HG02759 (cell line): ENCODE measurements around the gene SPHK1.

ENCODE experiments used
- ATAC-seq: cut with Tn5 transposase; IDR thresholded peaks from one replicate; pipeline ENCODE4 v1.9.1; 2021; ENCODE audit warnings: mild to moderate bottlenecking, moderate library complexity; ENCODE audit not compliant: unreplicated experiment

The SPHK1 gene

GRCh38 chr17:76384987-76385891 lies 830 bp downstream of the SPHK1 start:
- ATAC-seq = no peak

DNA sequence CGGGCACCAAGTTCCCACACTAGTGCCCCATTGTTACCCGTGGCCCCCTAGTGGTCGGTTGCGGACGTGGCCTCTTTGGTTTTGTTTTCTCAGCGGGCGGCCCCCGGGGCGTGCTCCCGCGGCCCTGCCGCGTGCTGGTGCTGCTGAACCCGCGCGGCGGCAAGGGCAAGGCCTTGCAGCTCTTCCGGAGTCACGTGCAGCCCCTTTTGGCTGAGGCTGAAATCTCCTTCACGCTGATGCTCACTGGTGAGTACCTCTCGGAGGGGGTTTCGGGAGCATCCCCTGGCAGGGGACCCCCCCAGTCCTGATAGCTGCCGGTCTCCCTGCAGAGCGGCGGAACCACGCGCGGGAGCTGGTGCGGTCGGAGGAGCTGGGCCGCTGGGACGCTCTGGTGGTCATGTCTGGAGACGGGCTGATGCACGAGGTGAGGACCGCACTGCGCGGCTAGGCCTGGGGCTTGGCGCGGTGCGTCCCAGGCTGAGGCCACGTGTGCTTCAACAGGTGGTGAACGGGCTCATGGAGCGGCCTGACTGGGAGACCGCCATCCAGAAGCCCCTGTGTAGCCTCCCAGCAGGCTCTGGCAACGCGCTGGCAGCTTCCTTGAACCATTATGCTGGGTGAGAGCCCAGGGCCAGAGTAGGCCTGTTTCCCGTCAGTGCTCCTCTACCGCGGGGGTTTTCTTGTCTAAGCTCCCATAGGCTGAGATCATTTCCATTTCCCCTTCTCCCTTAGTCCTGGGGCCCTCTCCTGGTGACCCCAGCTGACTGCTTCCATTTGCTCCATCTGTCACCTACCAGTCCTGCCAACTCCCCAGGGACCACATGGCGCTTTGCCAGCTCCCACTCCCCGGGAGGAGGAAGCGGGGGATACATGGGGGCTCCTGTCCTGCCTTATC lies 1.7 kb downstream of the SPHK1 start:
- ATAC-seq = no peak

DNA sequence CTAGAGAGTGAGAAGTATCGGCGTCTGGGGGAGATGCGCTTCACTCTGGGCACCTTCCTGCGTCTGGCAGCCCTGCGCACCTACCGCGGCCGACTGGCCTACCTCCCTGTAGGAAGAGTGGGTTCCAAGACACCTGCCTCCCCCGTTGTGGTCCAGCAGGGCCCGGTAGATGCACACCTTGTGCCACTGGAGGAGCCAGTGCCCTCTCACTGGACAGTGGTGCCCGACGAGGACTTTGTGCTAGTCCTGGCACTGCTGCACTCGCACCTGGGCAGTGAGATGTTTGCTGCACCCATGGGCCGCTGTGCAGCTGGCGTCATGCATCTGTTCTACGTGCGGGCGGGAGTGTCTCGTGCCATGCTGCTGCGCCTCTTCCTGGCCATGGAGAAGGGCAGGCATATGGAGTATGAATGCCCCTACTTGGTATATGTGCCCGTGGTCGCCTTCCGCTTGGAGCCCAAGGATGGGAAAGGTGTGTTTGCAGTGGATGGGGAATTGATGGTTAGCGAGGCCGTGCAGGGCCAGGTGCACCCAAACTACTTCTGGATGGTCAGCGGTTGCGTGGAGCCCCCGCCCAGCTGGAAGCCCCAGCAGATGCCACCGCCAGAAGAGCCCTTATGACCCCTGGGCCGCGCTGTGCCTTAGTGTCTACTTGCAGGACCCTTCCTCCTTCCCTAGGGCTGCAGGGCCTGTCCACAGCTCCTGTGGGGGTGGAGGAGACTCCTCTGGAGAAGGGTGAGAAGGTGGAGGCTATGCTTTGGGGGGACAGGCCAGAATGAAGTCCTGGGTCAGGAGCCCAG lies 2.8 kb downstream of the SPHK1 start:
- ATAC-seq = no peak

- ATAC-seq = no peak
Observed at GRCh38 chr17:76388966-76389888, 4.8 kb downstream of the SPHK1 start.

DNA sequence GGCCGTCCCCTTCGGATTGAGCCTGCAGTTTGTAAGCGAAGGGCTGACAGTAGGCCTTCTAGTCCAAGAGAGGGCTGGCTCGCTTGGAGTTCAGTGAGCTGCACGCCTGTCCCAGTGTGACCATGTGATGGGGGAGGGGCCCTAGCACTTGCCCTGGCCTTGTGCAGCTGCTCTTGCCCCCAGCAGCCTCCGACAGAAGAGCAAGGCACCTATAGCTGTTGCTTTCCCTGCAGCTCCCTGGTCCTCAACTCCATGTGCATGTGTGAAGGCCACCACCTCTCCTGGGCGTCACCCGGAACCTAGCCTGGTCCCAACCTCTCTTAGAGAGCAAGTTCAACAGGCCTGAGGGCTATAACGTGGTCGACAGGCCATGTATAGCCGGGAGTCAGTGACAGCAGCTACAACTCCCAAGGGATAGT lies 5.6 kb downstream of the SPHK1 start:
- no peak for ATAC-seq

DNA sequence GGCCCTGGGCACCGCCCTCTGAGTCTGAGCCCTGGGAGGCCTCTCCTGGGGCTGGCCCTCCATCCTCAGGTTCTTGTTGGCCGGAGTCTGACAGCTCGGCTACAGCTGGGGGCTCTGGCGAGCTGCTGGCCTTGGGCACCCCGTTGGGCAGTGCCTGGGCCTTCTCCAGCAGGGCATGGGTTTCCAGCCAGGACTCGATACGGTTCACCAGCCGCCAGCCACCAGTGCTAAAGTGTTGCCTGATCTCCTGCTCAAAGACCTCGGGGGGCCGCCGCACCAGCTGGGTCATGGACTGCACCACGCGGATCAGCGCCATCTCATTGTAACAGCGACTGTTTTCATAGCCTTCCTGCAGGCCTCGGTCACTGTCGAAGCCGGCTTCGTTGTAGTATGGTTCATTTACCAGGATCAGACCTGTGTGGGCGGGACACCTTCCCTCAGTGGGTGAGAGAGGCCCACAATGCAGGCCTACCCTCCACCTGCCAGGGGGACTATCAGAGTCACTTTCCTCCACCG lies 6.8 kb downstream of the SPHK1 start:
- ATAC-seq = no peak

GRCh38 chr17:76394166-76394565 lies 9.8 kb downstream of the SPHK1 start:
- no peak for ATAC-seq

DNA sequence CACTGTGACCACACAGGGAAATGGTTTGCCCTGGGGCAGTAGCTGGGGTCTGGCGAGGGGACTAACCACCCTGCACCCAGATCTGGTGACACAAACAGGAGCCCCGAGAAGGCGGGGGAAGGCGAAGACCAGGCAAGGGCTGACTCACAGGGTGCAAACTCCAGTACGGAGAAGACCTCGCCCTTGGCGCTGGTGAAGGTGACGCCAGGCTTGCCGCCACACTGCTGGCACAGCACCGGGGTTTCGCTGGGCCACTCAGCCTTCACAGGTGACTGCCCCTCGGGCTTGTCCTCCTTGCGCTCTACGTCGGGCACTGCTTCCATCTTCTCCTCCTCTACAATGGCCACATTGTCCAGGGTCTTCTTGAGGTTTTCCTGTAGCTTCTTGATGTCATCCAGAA lies 11.6 kb downstream of the SPHK1 start:
- no peak for ATAC-seq

DNA sequence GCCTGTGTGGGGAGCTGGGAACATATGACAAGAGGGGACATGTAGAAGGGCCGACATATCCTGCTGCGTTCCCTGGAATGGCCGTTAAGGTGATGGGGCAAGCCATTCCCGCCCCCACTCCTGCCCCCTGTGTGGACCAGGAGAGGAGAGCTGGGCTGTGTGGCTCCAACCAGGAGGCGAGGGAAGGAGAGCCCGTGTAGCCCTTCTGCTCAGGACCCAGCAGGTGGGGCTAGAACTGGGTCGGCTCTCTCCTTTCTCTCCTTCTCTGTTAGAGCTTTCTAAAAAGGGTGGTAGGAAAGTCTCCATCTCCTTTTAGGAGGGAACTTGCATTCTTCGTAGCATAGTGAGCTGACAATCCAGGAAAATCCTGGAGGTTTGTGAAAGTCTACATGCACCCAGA lies 12.8 kb downstream of the SPHK1 start:
- ATAC-seq = no peak

DNA sequence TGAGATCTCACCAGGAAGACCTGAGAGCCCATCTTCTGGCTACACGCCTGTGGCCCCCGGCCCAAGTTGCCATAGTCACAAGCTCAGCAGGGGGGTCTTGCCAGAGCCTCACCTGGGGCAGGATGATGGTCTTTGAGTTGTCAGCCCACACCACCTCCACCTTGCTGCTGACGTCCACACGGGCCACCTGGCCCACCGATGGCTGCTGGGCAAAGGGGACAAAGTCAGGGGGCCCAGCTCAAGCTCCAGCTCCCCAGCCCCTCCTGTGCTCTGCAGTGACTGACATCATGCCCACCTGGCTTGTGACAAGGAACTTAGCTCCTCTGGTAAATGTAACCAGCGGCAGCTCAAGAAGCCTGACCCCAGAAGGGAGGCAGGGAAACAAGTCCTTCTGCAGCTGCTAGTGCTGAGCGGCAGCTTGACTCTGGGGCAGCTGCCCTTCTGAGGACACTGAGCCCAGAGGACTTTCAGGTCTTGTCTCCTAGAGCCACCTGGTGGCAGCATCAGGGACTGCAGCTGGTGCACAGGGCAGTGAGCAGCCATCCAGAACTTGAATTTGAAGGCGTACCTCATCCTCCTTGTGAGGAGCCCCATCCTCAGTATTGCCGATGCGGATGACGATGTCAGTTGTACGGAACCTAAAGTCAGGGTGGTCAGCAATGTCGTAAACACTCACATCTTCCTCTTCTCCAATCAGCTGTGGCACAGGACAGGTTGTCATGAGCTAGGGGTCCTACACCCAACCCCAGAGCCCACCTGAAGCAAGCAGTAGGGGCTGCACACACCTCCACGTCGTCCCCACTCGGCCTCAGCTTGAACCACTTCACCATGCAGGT lies 13.5 kb downstream of the SPHK1 start:
- no peak for ATAC-seq

GRCh38 chr17:76398523-76399174 lies 14.2 kb downstream of the SPHK1 start:
- no peak for ATAC-seq

GRCh38 chr17:76399175-76400172 lies 15.1 kb downstream of the SPHK1 start:
- no peak for ATAC-seq

- no peak for ATAC-seq
Observed at GRCh38 chr17:76402711-76403110, 18.3 kb downstream of the SPHK1 start.

DNA sequence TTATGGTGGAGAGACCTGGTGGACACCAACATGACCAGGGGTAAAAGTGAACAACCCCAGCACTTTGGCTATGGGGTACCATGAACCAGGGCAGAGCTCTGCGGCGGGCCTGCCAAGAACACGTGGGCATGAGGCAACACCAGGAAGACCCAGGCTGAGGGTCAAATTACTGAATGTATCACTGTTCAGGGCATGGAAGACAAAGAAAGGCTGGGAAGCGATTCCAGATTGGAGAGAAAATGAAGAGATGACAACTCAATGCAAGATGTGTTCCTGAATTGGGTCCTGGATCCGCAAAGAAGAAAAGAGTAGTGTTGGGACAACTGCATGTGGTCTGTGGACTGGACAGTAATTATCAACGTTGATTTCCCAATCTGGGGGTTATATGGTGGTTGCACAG lies 19.8 kb downstream of the SPHK1 start:
- ATAC-seq = no peak

DNA sequence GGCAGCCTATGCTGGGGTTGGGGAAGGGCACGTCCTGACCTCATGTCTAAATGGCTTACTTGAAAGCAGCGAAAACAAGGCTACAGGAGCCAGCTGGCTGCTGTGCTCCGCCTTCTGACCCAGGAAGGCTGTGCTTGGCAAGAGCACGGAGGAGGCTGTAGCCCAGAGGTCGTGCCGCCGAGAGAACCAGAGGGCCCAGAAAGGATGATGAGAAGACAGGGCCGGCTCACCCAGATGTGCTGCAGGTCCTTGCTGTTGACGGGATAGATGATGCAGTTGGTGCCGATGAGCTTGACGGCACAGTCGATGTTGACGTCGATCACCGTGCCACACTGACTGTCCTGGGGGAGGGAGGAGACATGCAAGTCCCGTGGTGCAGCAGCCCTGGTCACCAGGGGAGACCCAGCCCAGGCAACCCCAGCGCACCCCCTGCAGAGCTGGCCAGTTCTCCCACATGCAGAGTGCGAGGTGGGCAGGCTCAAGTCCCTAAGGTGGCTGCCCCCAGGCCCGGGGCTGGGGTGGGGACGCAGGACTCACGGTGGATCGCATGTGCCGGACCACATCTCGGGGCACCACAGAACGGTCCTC lies 20.7 kb downstream of the SPHK1 start:
- ATAC-seq = no peak

GRCh38 chr17:76405607-76405966 lies 21.2 kb downstream of the SPHK1 start:
- no peak for ATAC-seq
